Activated T-cell treated with anti-CD3 and anti-CD28 coated beads, Interleukin-2, amount 50 U/mL, for 48 hours (primary cell): ENCODE measurements around the gene HSD17B14.
A peak's percentile ranks its signal among the peaks of the same experiment; 100 is the strongest.
"Not testable (repeated sequence)": the region's sequence is repeated elsewhere in the genome, so short reads cannot be mapped to it uniquely, and the experiment has no call there.

Experiments
- DNase-seq, 2 experiments: peaks; one replicate each; pipeline ENCODE4 v3.0.0-alpha.2; 2020

HSD17B14 gene

DNA sequence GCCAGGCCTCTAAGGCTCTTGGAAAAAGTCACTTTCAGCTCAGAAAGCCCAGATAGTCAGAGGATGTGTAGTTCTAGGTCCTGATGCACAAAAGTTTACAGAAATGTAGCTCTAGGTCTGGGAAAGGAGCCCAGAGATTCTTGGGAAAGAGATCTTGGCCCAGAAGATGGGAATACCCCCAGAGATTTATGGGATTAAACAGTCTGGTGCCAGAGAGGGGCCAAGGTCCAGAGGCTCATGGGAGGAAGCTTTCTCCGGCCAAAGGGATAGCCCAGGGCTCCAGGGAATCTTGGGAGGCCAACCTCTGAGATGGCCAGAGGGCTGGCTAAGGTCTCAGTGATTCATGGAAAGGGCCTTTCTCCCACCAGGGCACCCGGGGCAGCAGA, 40.6 kb downstream of the HSD17B14 start:
- no peak for DNase-seq

DNA sequence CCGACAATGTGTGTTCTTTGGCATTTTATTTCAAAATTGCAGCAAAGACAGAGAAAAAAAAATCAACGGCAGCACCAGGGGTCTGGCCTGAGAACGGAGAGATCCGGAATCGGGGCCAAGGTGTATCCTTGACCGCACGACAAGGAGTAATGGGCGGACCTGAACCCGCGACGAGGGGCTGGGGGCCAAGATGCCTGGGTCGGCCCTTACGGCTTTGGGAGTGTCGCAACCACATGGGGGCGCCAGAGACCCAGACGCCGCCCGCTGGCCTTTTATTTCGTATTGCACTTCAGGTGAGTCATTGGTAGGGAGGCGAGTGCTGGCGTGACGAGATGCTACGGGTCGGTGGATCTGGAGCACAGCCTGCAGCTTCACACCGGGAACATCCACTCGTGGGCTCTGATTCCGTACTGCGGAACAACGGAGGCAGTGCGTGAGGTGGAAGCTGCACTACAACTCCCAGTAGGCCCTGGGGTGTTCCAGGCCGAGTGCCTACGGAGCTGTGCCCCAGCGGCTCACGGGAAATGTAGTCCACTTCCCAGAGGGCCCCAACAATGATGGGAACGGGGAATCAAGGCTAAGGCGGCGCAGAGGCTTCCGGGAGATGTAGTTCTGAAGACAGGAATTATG, 41.1 kb downstream of the HSD17B14 start:
- peak; percentile 89 to 90 for DNase-seq

DNA sequence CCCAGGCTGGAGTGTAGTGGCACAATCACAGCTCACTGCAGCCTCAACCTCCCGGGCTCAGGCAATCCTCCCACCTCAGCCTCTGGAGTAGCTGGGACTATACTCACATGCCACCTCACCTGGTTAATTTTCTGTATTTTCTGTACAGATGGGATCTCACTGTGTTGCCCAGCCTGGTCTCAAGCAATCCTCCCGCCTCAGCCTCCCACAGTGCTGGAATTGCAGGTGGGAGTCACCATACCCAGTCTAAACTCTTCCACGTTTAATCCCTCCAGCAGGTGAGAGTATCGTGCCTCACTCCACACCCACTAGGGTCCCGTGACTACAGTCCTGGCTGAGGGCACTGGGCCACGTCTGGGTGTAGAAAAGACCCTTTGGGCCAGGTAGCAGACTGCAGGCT, 42.0 kb downstream of the HSD17B14 start:
- DNase-seq, result no peak

DNA sequence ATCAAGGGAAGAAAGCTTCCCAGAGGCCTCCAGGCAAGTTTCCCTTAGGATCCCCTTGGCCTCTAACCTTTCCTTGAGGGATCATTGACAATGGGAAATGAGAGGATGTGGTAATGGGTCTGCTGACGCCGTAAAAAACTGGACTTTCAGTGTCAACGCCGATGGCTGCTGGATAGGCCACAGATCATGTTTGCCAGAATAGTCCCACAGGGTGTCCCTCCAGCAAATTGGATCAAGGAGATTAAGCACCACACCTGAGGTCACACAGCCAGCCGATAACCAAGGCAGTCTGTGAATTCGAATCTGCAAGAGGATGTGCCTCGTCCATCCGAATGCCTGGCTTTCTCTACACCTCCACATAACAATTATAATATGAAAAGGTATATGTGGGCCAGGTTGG, 43.0 kb downstream of the HSD17B14 start:
- DNase-seq, result no peak

DNA sequence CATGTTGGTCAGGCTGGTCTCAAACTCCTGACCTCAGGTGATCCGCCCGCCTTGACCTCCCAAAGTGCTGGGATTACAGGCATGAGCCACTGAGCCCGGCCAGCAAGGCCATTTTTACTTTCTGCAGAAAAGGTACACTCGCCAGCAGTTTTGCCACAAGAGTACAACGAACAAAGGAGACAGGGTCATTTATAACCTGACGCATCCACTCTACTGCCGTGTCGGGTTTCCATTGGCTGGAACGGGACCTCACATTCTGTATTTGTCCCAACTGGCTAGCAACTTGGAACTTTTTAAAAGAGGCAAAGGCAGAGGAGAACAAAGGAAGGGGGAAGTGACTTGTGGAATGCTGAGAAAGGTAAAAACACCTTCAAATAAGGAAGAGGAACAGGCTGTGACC, 49.0 kb downstream of the HSD17B14 start:
- not testable (repeated sequence) for DNase-seq

DNA sequence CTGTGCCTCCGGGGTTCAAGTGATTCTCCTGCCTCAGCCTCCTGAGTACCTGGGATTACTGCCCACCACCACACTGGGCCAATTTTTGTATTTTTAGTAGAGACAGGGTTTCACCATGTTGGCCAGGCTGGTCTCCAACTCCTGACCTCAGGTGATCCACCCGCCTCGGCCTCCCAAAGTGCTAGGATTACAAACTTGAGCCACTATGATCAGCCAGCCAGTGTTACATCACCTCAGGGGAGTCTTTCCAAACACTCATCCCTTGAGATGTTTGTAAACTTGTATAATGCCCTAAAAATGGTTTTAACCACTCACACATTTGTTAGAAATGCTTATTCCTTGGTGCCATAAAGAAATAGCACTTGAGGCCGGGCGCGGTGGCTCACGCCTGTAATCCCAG, 49.9 kb downstream of the HSD17B14 start:
- DNase-seq, result not testable (repeated sequence)

DNA sequence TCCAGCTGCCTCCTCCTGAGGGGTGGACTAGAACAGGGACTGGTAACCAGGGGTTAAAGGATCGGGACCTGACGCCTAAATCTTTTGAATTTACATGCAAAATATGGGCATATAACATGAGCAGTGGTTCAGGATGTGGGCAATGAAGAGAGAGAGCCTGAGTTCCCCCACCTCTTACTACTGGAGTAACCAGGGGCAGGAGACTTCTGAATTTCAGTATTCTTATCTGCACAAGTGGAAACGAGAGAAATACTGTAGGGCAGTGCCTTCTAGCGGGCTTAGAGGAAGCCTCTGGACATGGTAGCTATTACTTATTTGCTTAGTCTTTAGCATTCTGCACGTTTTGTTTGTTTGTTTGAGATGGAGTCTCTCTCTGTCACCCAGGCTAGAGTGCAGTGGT, 51.8 kb downstream of the HSD17B14 start:
- no peak for DNase-seq

DNA sequence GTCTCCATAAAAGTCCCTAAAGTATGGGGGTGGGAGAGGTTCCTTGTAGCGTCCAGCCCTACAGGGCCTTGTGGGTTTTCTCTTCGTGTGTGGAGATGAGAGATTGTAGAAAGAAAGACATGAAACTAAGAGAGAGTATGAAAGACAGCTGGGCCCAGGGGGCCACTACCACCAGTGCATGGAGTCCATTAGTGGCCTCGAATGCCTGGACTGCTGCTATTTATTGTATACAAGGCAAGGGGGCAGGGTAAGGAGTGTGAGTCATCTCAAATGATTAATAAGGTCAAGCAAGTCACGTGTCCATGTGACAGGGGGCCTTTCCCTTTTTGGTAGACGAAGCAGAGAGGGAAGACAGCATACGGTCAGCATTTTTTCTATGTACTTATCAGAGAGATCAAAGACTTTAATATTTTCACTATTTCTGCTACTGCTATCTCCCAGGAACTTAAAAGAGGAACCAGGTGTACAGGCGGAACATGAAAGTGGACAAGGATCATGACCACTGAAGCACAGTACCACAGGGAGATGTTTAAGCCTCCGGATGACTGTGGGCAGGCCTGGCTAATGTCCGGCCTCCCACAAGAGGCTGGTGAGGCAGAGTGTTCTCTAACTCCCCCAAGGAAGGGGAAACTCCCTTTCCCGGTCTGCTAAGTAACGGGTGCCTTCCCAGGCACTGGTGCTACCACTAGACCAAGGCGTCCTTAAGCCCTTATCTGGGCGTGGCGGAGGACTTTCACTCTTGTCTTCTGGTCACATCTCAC, 55.5 kb downstream of the HSD17B14 start:
- no peak for DNase-seq

DNA sequence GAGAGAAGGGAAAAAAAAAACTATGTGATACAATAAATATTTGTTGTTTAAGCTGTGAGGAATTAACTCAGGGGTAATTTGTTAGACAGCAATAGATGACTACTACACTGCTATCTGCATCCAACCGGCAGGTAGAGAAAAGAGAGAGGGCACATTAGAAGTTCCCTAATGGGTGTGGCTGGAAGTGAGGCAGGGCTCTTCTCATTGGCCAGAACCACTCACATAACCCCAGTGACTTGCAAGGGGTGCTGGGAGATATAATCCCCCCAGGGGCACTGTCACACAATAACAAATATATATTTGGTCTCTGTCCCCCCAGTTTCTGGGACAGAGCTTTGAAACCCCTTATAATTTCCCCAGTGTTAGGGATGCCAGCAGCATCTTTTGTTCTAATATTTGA, 56.7 kb downstream of the HSD17B14 start:
- DNase-seq, result no peak

DNA sequence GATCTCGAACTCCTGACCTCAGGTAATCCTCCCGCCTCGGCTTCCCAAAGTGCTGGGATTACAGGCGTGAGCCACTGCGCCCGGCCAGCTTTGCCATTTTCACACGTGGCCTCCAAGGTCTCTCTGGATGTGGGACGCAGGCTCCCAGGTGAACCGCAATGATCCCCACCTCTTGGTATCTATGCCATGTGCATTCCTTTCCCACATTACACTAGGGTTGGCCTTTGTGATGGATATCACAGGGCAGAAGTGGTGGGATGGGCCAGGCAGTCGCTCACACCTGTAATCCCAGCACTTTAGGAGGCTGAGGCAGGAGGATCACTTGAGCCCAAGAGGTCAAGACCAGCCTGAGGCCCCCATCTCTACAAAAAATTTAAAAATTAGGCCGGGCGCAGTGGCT, 58.6 kb downstream of the HSD17B14 start:
- DNase-seq, result no peak

DNA sequence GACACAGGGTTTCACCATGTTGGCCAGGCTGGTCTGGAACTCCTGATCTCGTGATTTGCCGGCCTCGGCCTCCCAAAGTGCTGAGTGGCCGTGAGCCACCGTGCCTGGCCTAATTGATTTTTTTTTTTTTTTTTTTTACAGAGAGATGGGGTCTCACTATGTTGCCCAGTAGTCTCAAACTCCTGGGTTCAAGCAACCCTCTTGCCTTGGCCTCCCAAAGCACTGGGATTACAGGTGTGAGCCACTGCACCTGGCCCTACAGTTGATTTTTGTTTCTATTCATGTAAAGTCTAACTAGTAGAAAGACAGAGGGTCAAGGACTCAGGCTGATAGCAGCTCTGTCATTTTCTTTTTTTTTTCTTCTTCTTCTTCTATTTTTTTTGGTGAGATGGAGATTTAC, 59.2 kb downstream of the HSD17B14 start:
- DNase-seq, result no peak

DNA sequence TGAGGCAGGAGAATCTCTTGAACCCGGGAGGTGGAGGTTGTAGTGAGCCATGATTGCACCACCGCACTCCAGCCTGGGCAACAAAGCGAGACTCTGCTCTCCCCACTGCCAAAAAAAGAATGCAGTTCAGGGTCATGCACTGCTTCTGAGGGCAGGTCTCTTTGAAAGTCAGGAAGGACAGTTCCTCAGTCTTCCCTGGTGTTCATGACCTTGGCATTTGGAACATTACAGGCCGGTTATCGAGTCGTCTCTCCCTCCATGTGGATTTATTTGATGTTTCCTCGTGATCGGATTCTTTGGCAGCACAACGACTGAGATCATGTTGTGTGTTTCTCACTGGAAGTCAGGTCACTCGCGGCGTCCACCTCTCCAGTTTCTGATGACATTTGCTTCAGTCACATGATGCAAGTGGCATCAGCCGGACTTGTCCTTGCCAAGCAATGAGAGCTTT, 63.8 kb downstream of the HSD17B14 start:
- no peak for DNase-seq

DNA sequence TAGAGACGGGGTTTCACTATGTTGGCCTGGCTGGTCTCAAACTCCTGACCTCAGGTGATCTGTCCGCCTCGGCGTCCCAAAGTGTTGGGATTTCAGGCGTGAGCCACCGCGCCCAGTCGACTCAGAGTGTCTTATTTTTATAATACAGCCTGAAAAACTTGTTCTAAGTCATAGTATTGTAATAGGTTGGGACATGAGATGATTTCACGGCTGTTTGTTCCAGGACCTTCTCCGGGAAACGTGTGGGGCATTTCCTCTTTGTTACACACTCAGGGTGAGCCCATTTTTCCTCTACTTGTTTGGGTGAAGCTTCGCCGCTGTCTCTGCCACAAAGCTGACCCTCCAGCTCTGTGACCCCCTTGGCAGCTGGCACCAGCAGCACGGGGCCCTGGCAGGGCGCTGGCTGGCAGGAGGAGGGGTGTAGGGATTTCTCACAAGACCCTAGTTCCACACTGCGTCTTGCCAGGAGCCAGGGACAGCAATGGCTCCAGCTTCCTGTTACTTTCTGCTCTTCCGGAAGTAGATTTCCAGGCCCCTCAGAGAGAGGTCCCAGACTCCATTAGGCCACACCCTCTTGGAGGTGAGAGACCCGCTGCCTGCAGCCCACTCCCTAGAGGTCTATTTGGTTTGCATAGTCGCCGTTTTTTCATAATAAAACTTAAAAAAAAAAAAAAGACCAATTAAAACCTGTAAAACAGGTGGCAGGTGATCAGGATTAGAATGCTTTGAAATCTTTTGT, 65.4 kb downstream of the HSD17B14 start:
- DNase-seq, result no peak

DNA sequence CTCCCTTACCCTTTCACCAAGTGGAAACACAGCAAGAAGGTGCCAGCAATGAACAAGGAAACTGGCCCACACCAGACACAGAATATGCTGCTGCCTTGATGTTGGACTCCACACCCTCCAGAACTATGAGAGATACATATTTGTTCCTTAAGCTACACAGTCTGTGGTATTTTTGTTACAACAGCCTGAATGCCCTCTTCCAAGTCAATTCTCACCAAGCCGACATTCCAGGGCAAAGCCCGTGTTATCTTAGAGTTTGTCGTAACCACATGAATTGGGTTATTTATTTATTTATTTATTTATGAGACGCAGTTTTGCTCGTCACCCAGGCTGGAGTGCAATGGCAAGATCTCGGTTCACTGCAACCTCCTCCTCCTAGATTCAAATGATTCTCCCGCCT, 66.0 kb downstream of the HSD17B14 start:
- no peak for DNase-seq

DNA sequence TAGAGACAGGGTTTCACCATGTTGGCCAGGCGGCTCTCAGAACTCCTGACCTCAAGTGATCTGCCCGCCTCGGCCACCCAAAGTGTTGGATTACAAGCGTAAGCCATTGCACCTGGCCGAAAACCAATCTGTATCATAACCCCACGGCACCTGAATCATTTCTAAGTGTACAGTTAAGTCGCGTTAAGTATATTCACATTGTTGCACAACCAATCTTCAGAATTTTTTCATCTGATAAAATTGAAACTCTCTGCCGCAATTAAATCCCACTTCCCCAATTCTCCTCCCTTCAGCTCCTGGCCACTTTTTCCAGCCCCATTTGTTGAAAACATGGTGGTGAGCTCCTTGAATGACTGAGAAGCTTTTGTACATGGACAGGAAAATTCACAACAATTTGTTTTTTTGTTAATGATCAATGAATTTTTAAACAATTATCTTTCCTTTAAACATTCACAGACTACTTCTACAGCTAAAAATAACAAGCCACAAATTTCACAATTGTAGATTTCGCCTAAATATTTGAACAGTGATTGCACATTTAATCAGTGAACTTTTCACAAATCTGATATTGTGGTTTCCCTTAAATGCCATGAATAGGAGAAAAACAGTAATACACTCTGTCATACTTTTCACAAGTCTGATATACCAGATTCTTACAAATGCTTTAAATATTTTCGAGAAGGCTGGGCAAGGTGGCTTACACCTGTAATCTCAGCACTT, 67.1 kb downstream of the HSD17B14 start:
- DNase-seq, result no peak

DNA sequence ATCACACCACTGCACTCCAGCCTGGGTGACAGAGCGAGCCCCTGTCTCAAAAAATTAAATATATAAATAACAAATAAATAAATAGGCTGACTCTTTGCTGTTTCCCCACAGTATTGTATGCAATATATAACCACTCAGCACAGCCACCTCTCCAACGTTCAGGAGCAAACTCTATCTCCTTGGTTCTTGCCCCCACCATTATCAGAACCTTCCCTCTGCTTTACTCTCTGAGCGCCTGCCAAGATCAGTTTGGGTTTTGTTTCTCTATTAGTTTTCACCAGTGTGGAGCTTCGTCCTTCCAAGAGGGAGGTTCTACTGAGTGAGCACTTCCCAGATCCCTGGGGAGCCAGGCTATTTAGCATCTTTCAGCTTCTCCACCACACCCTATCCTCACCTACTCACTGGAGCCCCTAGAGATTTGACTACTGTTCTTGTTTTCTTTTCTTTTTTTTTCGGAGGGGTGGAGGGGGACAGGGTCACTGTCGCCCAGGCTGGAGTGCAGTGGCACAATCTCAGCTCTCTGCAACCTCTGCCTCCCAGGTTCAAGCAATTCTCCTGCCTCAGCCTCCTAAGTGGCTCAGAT, 68.0 kb downstream of the HSD17B14 start:
- DNase-seq, result not testable (repeated sequence)

DNA sequence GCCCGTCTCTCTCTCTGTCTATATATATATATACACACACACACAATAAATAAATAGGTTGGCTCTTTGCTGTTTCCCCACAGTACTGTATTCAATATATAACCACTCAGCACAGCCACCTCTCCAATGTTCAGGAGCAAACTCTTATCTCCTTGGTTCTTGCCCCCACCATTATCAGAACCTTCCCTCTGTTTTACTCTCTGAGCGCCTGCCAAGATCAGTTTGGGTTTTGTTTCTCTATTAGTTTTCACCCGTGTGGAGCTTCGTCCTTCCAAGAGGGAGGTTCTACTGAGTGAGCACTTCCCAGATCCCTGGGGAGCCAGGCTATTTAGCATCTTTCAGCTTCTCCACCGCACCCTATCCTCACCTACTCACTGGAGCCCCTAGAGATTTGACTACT, 70.5 kb downstream of the HSD17B14 start:
- not testable (repeated sequence) for DNase-seq
